HEK293T (cell line): ENCODE data around the gene CCL1.

Experiments
- ARNT ChIP-seq: fragments of 450-650 bp; IDR thresholded peaks from 2 replicates; pipeline ENCODE4 v1.6.1; 2017; ENCODE audit warnings: mild to moderate bottlenecking
- BHLHE40 ChIP-seq: fragments of 450-650 bp; IDR thresholded peaks from 2 replicates; pipeline ENCODE4 v1.6.1; 2016; ENCODE audit warnings: mild to moderate bottlenecking, moderate library complexity, borderline replicate concordance
- CTBP1 ChIP-seq: fragments of 450-650 bp; IDR thresholded peaks from 2 replicates; pipeline ENCODE4 v1.6.1; 2016; ENCODE audit warnings: borderline replicate concordance
- ELF4 ChIP-seq: fragments of 450-650 bp; IDR thresholded peaks from 2 replicates; pipeline ENCODE4 v1.6.1; 2017; ENCODE audit warnings: antibody characterized with exemption
- FOXA1 ChIP-seq: fragments of 450-650 bp; IDR thresholded peaks from 2 replicates; pipeline ENCODE4 v1.6.1; 2016; ENCODE audit warnings: mild to moderate bottlenecking
- FOXK2 ChIP-seq: fragments of 450-650 bp; IDR thresholded peaks from 2 replicates; pipeline ENCODE4 v1.6.1; 2016; ENCODE audit warnings: mild to moderate bottlenecking
- FOXM1 ChIP-seq: fragments of 450-650 bp; IDR thresholded peaks from 2 replicates; pipeline ENCODE4 v1.6.1; 2017; ENCODE audit warnings: mild to moderate bottlenecking, borderline replicate concordance
- HDGF ChIP-seq: fragments of 450-650 bp; IDR thresholded peaks from 2 replicates; pipeline ENCODE4 v1.6.1; 2017; ENCODE audit warnings: antibody characterized with exemption, borderline replicate concordance
- LEF1 ChIP-seq: fragments of 450-650 bp; IDR thresholded peaks from 2 replicates; pipeline ENCODE4 v1.6.1; 2017; ENCODE audit warnings: mild to moderate bottlenecking, borderline replicate concordance
- NFRKB ChIP-seq: fragments of 450-650 bp; IDR thresholded peaks from 2 replicates; pipeline ENCODE4 v1.6.1; 2016; ENCODE audit warnings: mild to moderate bottlenecking, moderate library complexity
- PKNOX1 ChIP-seq: fragments of 450-650 bp; IDR thresholded peaks from 2 replicates; pipeline ENCODE4 v1.6.1; 2016
- SP1 ChIP-seq: fragments of 450-650 bp; IDR thresholded peaks from 2 replicates; pipeline ENCODE4 v1.6.1; 2017
- SUZ12 ChIP-seq: fragments of 450-650 bp; IDR thresholded peaks from 2 replicates; pipeline ENCODE4 v1.6.1; 2016; ENCODE audit warnings: mild to moderate bottlenecking
- TARDBP ChIP-seq: fragments of 450-650 bp; IDR thresholded peaks from 2 replicates; pipeline ENCODE4 v1.6.1; 2016

- TF ChIP-seq SP1 = no peak
- no peak for TF ChIP-seq ARNT
- no peak for TF ChIP-seq BHLHE40
- no peak for TF ChIP-seq FOXM1
- no peak for TF ChIP-seq PKNOX1
- no peak for TF ChIP-seq CTBP1
- no peak for TF ChIP-seq TARDBP
- no peak for TF ChIP-seq FOXA1
- TF ChIP-seq ELF4 = no peak
- no peak for TF ChIP-seq NFRKB
- TF ChIP-seq SUZ12 = no peak
- TF ChIP-seq HDGF = no peak
- TF ChIP-seq LEF1 = no peak
- no peak for TF ChIP-seq FOXK2
Observed at GRCh38 chr17:34358631-34359030, 4.4 kb downstream of the CCL1 start.
